CD4-positive, alpha-beta T cell (primary cell): ENCODE measurements around the gene PTPN3. TPM values are rescaled to one million over a fixed set of nuclear protein-coding genes. Genes with fewer than 3 reads are reported as not detected.

Source experiments
- ATAC-seq: fragments of 200-7000 bp; cut with Tn5 transposase; one replicate; pipeline ENCODE4 v1.10.0; 2022; ENCODE audit warnings: mild to moderate bottlenecking; ENCODE audit not compliant: poor library complexity
- CTCF ChIA-PET: fragments of 350-600 bp; sonication (Branson Sonifier 250); formaldehyde crosslinking; loops from one replicate; lab custom pipeline; 2021; ENCODE audit warnings: antibody characterized with exemption, inconsistent platforms; lab: Charles Lee
- POLR2A ChIA-PET: fragments of 350-600 bp; sonication (Branson Sonifier 250); formaldehyde crosslinking; loops from one replicate; lab custom pipeline; 2021; ENCODE audit warnings: antibody characterized with exemption, inconsistent platforms; lab: Charles Lee
- DNase-seq, 14 experiments: peaks; one replicate each; pipeline ENCODE4 v3.0.0-alpha.2; 2013 to 2020; ENCODE audit warnings: mixed read lengths in 2 of 14
- H3K27ac ChIP-seq, 2 donors: one replicate each; pipeline versions ENCODE4 v1.5.1 to v1.7.0; 2013; ENCODE audit warnings: low read length in 2 of 2, low read depth in 1 of 2, mild to moderate bottlenecking in 1 of 2
- H3K27me3 ChIP-seq, 2 experiments: 1 replicate in 1 of 2; 2 replicates in 1 of 2; pipeline versions ENCODE4 v1.6.1 to v1.7.0; 2013; ENCODE audit warnings: low read length in 2 of 2, control low read depth in 1 of 2, mild to moderate bottlenecking in 1 of 2, moderate library complexity in 1 of 2; ENCODE audit not compliant: insufficient read depth in 2 of 2, control insufficient read depth in 1 of 2
- H3K36me3 ChIP-seq: one replicate; pipeline ENCODE4 v1.6.1; 2013; ENCODE audit warnings: low read length, control low read depth; ENCODE audit not compliant: insufficient read depth
- H3K4me1 ChIP-seq: one replicate; pipeline ENCODE4 v1.6.1; 2013; ENCODE audit warnings: low read length, control low read depth; ENCODE audit not compliant: insufficient read depth
- H3K4me3 ChIP-seq: one replicate; pipeline ENCODE4 v1.5.1; 2013; ENCODE audit warnings: mild to moderate bottlenecking, low read length, moderate library complexity
- H3K9me3 ChIP-seq, 2 experiments: 1 replicate in 1 of 2; 2 replicates in 1 of 2; pipeline versions ENCODE4 v1.6.1 to v1.7.0; 2013; ENCODE audit warnings: low read length in 2 of 2, mild to moderate bottlenecking in 2 of 2, control low read depth in 1 of 2, moderate library complexity in 1 of 2; ENCODE audit not compliant: control insufficient read depth in 1 of 2, insufficient read depth in 1 of 2
- H3K27ac Mint-ChIP-seq: one replicate; pipeline ENCODE4 v1.8.0; 2020; ENCODE audit warnings: mixed read lengths
- H3K27me3 Mint-ChIP-seq: one replicate; pipeline ENCODE4 v1.8.0; 2021; ENCODE audit warnings: mixed read lengths
- H3K36me3 Mint-ChIP-seq: one replicate; pipeline ENCODE4 v1.8.0; 2021; ENCODE audit warnings: low read depth, mixed read lengths
- H3K4me1 Mint-ChIP-seq: one replicate; pipeline ENCODE4 v1.8.0; 2021; ENCODE audit warnings: low read depth, mixed read lengths
- H3K4me3 Mint-ChIP-seq: one replicate; pipeline ENCODE4 v1.8.0; 2020; ENCODE audit warnings: mild to moderate bottlenecking, mixed read lengths
- H3K9me3 Mint-ChIP-seq: one replicate; pipeline ENCODE4 v1.8.0; 2020; ENCODE audit warnings: mixed read lengths
- intact Hi-C, 2 experiments: fragments of 100-400 bp; cut with DNase I in 1 of 2; cut with micrococcal nuclease in 1 of 2; formaldehyde crosslinking; loops; one replicate each; pipeline versions ENCODE4 v1.15.1 to v1.9.0; 2023 to 2025; cut with DNase I, micrococcal nuclease
- total RNA-seq, 174 experiments: library from RNA in 2 of 174; stranded (reverse) in 2 of 174; gene quantifications; one replicate each; pipeline ENCODE4 v1.2.3 and lab custom pipeline; 2021 to 2026
- TF ChIP-seq, protein P1 (sequence below): fragments of 200-600 bp; IDR thresholded peaks from one replicate; pipeline ENCODE4 v1.8.0; 2022; ENCODE audit warnings: antibody characterized with exemption, mild to moderate bottlenecking

The PTPN3 gene
- total RNA-seq, 2 experiments from 2014 or later, result not detected

DNA sequence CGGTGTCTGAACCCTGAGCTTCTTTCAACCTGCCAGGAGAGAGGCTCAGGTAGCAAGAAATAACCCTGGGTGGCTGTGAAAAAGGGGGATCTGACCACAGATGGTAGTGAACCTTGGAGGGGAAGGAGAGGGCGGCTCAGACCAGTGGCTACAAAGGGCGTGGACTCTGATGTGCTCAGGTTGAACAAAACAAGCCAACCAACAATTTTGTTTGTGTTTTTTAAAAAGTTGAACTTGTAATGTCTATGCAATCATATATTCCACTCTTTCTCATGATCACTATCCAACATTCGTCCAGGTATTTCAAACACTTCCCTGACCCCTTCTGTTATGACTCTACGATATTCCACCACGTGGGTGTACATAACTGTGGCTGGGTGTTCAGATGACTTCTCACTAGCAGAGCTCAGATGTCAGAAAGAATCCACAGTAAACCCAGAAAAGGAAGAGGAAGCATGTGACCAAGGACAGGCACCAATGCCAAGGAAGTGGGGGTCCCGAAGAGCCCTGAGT, 20.0 kb downstream of the PTPN3 start:
- Mint-ChIP-seq H3K27ac (no peak overlapping the region), H3K4me1 (no peaks in the 10 kb centered on the region), H3K27me3 (peaks cover 28% of the 10 kb centered on the region), H3K9me3 (no peaks in the 10 kb centered on the region), H3K36me3 (no peaks in the 10 kb centered on the region), H3K4me3 (no peak overlapping the region)
- no peak for DNase-seq
- Histone ChIP-seq H3K27ac (no peak overlapping the region), H3K4me1 (no peaks in the 10 kb centered on the region), H3K9me3 (peaks cover 0 to 4% of the 10 kb centered on the region in 2 experiments), H3K36me3 (no peaks in the 10 kb centered on the region), H3K27me3 (peaks cover 6 to 9% of the 10 kb centered on the region in 2 experiments), H3K4me3 (no peak overlapping the region)
- POLR2A ChIA-PET, result no interaction called here
- intact Hi-C loops, result no loop called here
- CTCF ChIA-PET, result no interaction called here
- TF ChIP-seq, protein P1, sequence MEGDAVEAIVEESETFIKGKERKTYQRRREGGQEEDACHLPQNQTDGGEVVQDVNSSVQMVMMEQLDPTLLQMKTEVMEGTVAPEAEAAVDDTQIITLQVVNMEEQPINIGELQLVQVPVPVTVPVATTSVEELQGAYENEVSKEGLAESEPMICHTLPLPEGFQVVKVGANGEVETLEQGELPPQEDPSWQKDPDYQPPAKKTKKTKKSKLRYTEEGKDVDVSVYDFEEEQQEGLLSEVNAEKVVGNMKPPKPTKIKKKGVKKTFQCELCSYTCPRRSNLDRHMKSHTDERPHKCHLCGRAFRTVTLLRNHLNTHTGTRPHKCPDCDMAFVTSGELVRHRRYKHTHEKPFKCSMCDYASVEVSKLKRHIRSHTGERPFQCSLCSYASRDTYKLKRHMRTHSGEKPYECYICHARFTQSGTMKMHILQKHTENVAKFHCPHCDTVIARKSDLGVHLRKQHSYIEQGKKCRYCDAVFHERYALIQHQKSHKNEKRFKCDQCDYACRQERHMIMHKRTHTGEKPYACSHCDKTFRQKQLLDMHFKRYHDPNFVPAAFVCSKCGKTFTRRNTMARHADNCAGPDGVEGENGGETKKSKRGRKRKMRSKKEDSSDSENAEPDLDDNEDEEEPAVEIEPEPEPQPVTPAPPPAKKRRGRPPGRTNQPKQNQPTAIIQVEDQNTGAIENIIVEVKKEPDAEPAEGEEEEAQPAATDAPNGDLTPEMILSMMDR, result no peak
- ATAC-seq, result no peak

DNA sequence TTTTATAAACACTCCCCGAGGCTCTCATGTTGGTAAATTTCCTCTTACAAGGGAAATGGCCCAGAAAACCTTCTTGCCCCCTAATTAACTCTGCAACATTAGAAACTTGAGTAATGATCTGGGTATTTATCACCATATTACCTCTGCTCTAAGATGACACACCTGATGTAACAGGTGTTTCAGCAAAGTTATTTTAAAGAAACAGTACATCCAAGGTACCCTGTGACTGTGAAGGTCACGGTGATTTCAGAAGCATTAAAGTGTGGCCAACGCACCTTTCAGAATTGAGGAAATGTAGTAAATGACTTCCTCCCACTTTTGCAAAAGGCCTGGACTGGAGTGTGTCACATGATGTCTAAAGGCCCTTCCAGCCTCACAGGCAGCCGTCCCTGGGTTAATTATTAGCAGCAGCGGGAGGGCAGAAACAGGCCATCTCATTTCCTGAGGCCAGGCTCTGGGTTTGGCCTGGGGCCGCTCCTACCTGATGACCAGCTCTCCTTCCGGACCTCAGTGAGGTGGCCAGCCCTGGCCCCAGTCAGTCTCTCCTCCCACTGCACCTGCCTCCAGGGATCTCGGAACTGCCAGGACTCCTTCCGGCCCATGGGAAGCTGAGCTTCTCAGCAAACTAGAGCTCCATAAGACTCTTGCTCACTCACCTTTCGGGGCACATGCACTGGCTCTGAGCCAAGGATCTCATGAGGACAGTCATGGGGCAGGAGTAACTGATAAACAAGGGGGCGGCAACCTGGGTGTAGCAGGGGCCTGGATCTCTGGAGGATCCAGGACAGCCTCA, 20.7 kb downstream of the PTPN3 start:
- Mint-ChIP-seq H3K4me1 (no peaks in the 10 kb centered on the region), H3K27me3 (peaks cover 24% of the 10 kb centered on the region), H3K36me3 (no peaks in the 10 kb centered on the region), H3K27ac (no peak overlapping the region), H3K9me3 (no peaks in the 10 kb centered on the region), H3K4me3 (no peak overlapping the region)
- Histone ChIP-seq H3K36me3 (no peaks in the 10 kb centered on the region), H3K4me1 (no peaks in the 10 kb centered on the region), H3K9me3 (peaks cover 0 to 4% of the 10 kb centered on the region in 2 experiments), H3K27ac (no peak overlapping the region), H3K4me3 (no peak overlapping the region), H3K27me3 (peaks cover 6 to 9% of the 10 kb centered on the region in 2 experiments)
- ATAC-seq, result no peak
- intact Hi-C loops, result no loop called here
- CTCF ChIA-PET, result no interaction called here
- POLR2A ChIA-PET, result no interaction called here
- TF ChIP-seq, protein P1, result no peak
- DNase-seq, result no peak

DNA sequence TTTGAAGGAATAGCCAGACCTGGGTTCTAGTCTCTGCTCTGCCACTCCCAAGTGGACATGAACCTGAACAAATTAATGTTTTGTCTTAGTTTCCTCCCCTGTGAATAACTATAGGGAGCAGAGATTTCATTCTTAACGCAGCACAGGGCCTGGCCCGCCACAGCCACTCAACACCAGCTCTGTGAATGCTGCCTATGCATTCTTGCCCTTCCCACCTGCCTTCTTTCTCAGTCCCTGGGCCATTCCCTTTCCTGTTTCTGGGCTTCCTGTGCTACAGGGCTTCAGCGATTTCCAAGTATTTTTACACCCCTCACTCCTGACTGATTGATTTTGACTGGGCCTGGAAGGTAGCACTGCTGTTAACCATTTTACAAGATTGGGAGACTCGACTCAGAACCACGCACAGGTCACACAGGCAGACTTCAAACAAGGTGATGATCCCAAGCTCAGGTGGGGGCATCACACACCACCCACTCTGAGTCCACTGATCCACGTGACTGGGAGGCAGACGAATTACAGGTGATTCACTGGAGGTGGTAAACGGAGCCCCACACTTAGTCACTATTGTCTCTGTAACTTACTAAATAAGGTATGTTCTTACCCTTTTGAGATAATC, 21.4 kb downstream of the PTPN3 start:
- Histone ChIP-seq H3K36me3 (no peaks in the 10 kb centered on the region), H3K9me3 (peaks cover 0 to 4% of the 10 kb centered on the region in 2 experiments), H3K4me1 (no peaks in the 10 kb centered on the region), H3K4me3 (no peak overlapping the region), H3K27me3 (peaks cover 6 to 9% of the 10 kb centered on the region in 2 experiments), H3K27ac (no peak overlapping the region)
- H3K36me3 Mint-ChIP-seq, result no peaks in the 10 kb centered on the region
- POLR2A ChIA-PET, result no interaction called here
- H3K4me1 Mint-ChIP-seq, result no peaks in the 10 kb centered on the region
- H3K4me3 Mint-ChIP-seq, result no peak overlapping the region
- H3K27ac Mint-ChIP-seq, result no peak overlapping the region
- TF ChIP-seq, protein P1, result no peak
- H3K27me3 Mint-ChIP-seq, result peaks cover 29% of the 10 kb centered on the region
- DNase-seq (no peak), ATAC-seq (no peak)
- no peaks in the 10 kb centered on the region for H3K9me3 Mint-ChIP-seq
- intact Hi-C loops, result no loop called here
- CTCF ChIA-PET, result no interaction called here
